Hematopoietic multipotent progenitor cell treated with erythropoietin and hydrocortisone succinate and interleukin-3 and kit ligand, for 6 days (in vitro differentiated cells): ENCODE measurements around the gene PAN2.
"Not testable (repeated sequence)": the region's sequence is repeated elsewhere in the genome, so short reads cannot be mapped to it uniquely, and the experiment has no call there.

Experiments
- DNase-seq: peaks from one replicate; pipeline ENCODE4 v3.0.0-alpha.2; 2015

Gene PAN2

GRCh38 chr12:56333679-56334489 is at the start of gene PAN2:
PAN2 (minus strand) TSS chr12:56334000; CDS start chr12:56333094, 906 bp downstream.
- DNase-seq = peak; percentile 99

- DNase-seq = no peak
These were observed 48.8 kb upstream of the PAN2 start for GRCh38 chr12:56382611-56383010.

GRCh38 chr12:56377989-56378316 is 44.2 kb upstream of the PAN2 start:
- DNase-seq = no peak

GRCh38 chr12:56377310-56377988 is 43.6 kb upstream of the PAN2 start:
- peak; percentile 71 for DNase-seq

- DNase-seq = no peak
These were observed 42.0 kb upstream of the PAN2 start for GRCh38 chr12:56375598-56376434.

GRCh38 chr12:56374726-56375597 is 41.2 kb upstream of the PAN2 start:
- DNase-seq = no peak

GRCh38 chr12:56373515-56373914 is 39.7 kb upstream of the PAN2 start:
- DNase-seq = no peak

GRCh38 chr12:56366948-56367347 is 33.1 kb upstream of the PAN2 start:
- no peak for DNase-seq

GRCh38 chr12:56362130-56363059 is 28.6 kb upstream of the PAN2 start, which contains the start of gene APOF:
APOF (minus strand) TSS chr12:56362857; CDS start chr12:56362745, 112 bp downstream.
- no peak for DNase-seq

- DNase-seq = no peak
These were observed 27.8 kb upstream of the PAN2 start for GRCh38 chr12:56361487-56362129.

GRCh38 chr12:56359851-56360767 is 26.3 kb upstream of the PAN2 start, which contains the start of gene STAT2:
STAT2 (minus strand) TSS chr12:56360107; CDS start chr12:56356571, 3,536 bp downstream.
- DNase-seq = peak; percentile 100

- peak; percentile 34 for DNase-seq
These were observed 25.2 kb upstream of the PAN2 start for GRCh38 chr12:56358836-56359532.

- no peak for DNase-seq
These were observed 17.5 kb upstream of the PAN2 start for GRCh38 chr12:56351325-56351724.

- DNase-seq = no peak
These were observed 16.9 kb upstream of the PAN2 start for GRCh38 chr12:56350662-56351061.

- DNase-seq = no peak
These were observed 15.0 kb upstream of the PAN2 start for GRCh38 chr12:56348776-56349175.

- DNase-seq = not testable (repeated sequence)
These were observed 13.5 kb upstream of the PAN2 start for GRCh38 chr12:56347255-56347654.

GRCh38 chr12:56346675-56347074 is 12.9 kb upstream of the PAN2 start:
- no peak for DNase-seq

GRCh38 chr12:56342290-56342689 is 8.5 kb upstream of the PAN2 start:
- not testable (repeated sequence) for DNase-seq

- DNase-seq = no peak
These were observed 7.8 kb upstream of the PAN2 start for GRCh38 chr12:56341616-56342015.
